ENCODE measurements around the gene C11orf91. TPM values are rescaled to one million over a fixed set of nuclear protein-coding genes. Genes with fewer than 3 reads are reported as not detected.

The C11orf91 gene
- total RNA-seq, 1 donor = not detected

- no peak for DNase-seq (ENCODE audit: low read depth)
- no peak overlapping the region for H3K4me3 ChIP-seq (ENCODE audit: low read depth, low read length)
- no peak for TF ChIP-seq CTCF (IDR thresholded peaks at IDR 0.05; ENCODE audit: insufficient read depth, low read depth, low read length)
Observed at GRCh38 chr11:33703234-33703633, 2.6 kb upstream of the C11orf91 start.

- peak; percentile 86 for DNase-seq (ENCODE audit: low read depth)
- TF ChIP-seq CTCF (IDR thresholded peaks at IDR 0.05; ENCODE audit: insufficient read depth, low read depth, low read length) = no peak
- peak overlapping the region; percentile 53 for H3K4me3 ChIP-seq (ENCODE audit: low read depth, low read length)
Observed at GRCh38 chr11:33701302-33702230, 940 bp upstream of the C11orf91 start.

- DNase-seq (ENCODE audit: low read depth) = no peak
- no peak for TF ChIP-seq CTCF (IDR thresholded peaks at IDR 0.05; ENCODE audit: insufficient read depth, low read depth, low read length)
- peak overlapping the region; percentile 65 for H3K4me3 ChIP-seq (ENCODE audit: low read depth, low read length)
Observed at GRCh38 chr11:33700063-33700501, 544 bp downstream of the C11orf91 start.

GRCh38 chr11:33699515-33700062 is 1.0 kb downstream of the C11orf91 start:
- H3K4me3 ChIP-seq (ENCODE audit: low read depth, low read length) = no peak overlapping the region
- no peak for TF ChIP-seq CTCF (IDR thresholded peaks at IDR 0.05; ENCODE audit: insufficient read depth, low read depth, low read length)
- DNase-seq (ENCODE audit: low read depth) = no peak

GRCh38 chr11:33698921-33699320 is 1.7 kb downstream of the C11orf91 start:
- TF ChIP-seq CTCF (IDR thresholded peaks at IDR 0.05; ENCODE audit: insufficient read depth, low read depth, low read length) = no peak
- DNase-seq (ENCODE audit: low read depth) = no peak
- H3K4me3 ChIP-seq (ENCODE audit: low read depth, low read length) = no peak overlapping the region

- no peak for TF ChIP-seq CTCF (IDR thresholded peaks at IDR 0.05; ENCODE audit: insufficient read depth, low read depth, low read length)
- DNase-seq (ENCODE audit: low read depth) = no peak
- no peak overlapping the region for H3K4me3 ChIP-seq (ENCODE audit: low read depth, low read length)
Observed at GRCh38 chr11:33697997-33698396, 2.6 kb downstream of the C11orf91 start.

All from fibroblast of villous mesenchyme (primary cell).